Measurements from ENCODE around the gene SETBP1. TPM values are rescaled to one million over a fixed set of nuclear protein-coding genes. Genes with fewer than 3 reads are reported as not detected.

SETBP1 gene
- total RNA-seq, 1 donor from 2014 or later: 131 TPM

DNA sequence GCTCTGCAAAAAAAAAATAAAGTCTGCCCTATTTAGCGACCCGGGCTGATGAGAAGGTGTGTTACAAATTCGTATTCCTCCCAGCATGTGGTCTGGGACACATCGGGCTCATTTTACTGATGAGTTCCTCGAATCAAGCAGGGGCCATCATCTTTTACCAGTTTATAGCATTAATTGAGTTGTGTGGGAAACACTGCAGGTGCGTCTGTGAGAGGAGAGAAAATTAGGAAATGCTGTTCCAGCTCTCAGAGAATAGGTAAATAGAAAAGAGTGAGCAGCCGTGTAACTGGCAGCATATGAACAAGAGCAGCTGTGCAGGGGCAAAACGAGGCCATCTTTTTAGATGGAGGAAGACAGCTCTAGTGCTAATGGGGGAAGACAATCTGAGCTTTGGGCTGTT is 216.7 kb downstream of the SETBP1 start:
- Mint-ChIP-seq H3K4me3 (ENCODE audit: unreplicated experiment) (no peak overlapping the region), H3K27ac (ENCODE audit: unreplicated experiment) (peak overlapping the region; percentile 7), H3K4me1 (ENCODE audit: unreplicated experiment) (peaks cover 51% of the 10 kb centered on the region), H3K36me3 (ENCODE audit: low read depth, unreplicated experiment) (peaks cover 12% of the 10 kb centered on the region), H3K9me3 (ENCODE audit: unreplicated experiment) (no peaks in the 10 kb centered on the region), H3K27me3 (ENCODE audit: unreplicated experiment) (peaks cover 6% of the 10 kb centered on the region)
- DNase-seq (ENCODE audit: low spot score): no peak
- TF ChIP-seq CTCF (IDR thresholded peaks at IDR 0.05; ENCODE audit: unreplicated experiment): no peak

- Mint-ChIP-seq H3K36me3 (ENCODE audit: low read depth, unreplicated experiment) (peaks cover 8% of the 10 kb centered on the region), H3K27ac (ENCODE audit: unreplicated experiment) (peak overlapping the region; percentile 7), H3K27me3 (ENCODE audit: unreplicated experiment) (peaks cover 6% of the 10 kb centered on the region), H3K9me3 (ENCODE audit: unreplicated experiment) (no peaks in the 10 kb centered on the region), H3K4me1 (ENCODE audit: unreplicated experiment) (peaks cover 51% of the 10 kb centered on the region), H3K4me3 (ENCODE audit: unreplicated experiment) (no peak overlapping the region)
- DNase-seq (ENCODE audit: low spot score): no peak
- TF ChIP-seq CTCF (IDR thresholded peaks at IDR 0.05; ENCODE audit: unreplicated experiment): no peak
Measured at GRCh38 chr18:44897816-44898215, 217.1 kb downstream of the SETBP1 start.

DNA sequence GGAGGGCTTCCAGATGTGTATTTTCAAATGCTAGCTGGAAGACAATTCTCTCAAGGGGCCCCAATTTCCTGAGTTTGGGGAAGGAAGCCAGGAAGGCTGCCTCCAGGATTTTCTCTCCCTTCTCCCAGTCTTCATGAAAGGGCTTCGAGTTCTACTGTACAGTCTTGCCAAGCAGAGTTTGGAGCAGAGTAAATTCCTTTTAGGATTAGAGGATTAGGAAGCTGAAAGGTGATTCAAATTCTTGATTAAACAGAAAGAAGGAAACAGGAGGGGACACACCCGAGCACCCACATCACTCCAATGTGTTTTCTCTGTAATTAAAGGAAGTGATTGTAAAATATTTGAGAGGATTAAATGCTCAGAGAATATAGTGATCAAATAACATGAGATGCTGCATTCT is 217.8 kb downstream of the SETBP1 start:
- peaks cover 6% of the 10 kb centered on the region for H3K27me3 Mint-ChIP-seq (ENCODE audit: unreplicated experiment)

DNA sequence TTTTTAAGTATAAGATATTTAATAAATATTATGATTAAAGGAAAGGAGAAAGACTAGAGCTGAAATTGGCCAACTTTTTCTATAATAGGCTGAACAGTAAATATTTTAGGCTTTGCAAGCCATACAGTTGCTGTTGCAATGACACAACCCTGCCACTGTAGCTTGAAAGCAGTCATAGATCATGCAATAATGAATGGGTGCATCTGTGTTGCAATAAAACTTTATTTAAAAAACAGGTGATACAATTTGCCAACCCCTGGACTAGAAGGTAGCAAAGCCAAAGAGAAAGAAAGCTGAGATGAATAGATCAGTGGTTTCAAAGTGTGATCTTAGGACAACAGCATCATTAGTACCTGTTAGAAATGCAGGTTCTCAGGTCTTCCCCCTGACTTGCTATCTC is 219.1 kb downstream of the SETBP1 start:
- TF ChIP-seq CTCF (IDR thresholded peaks at IDR 0.05; ENCODE audit: unreplicated experiment): no peak
- H3K9me3 Mint-ChIP-seq (ENCODE audit: unreplicated experiment): no peaks in the 10 kb centered on the region
- H3K27ac Mint-ChIP-seq (ENCODE audit: unreplicated experiment): no peak overlapping the region
- H3K4me1 Mint-ChIP-seq (ENCODE audit: unreplicated experiment): peaks cover 35% of the 10 kb centered on the region
- H3K4me3 Mint-ChIP-seq (ENCODE audit: unreplicated experiment): no peak overlapping the region
- no peaks in the 10 kb centered on the region for H3K36me3 Mint-ChIP-seq (ENCODE audit: low read depth, unreplicated experiment)
- DNase-seq (ENCODE audit: low spot score): no peak
- H3K27me3 Mint-ChIP-seq (ENCODE audit: unreplicated experiment): peaks cover 5% of the 10 kb centered on the region

More for the DNA sequence above, 217.8 kb downstream of the SETBP1 start:
- Mint-ChIP-seq H3K4me1 (ENCODE audit: unreplicated experiment) (peaks cover 47% of the 10 kb centered on the region), H3K36me3 (ENCODE audit: low read depth, unreplicated experiment) (peaks cover 4% of the 10 kb centered on the region), H3K27ac (ENCODE audit: unreplicated experiment) (peak overlapping the region; percentile 72), H3K4me3 (ENCODE audit: unreplicated experiment) (no peak overlapping the region), H3K9me3 (ENCODE audit: unreplicated experiment) (no peaks in the 10 kb centered on the region)
- TF ChIP-seq CTCF (IDR thresholded peaks at IDR 0.05; ENCODE audit: unreplicated experiment): no peak
- DNase-seq (ENCODE audit: low spot score): no peak

DNA sequence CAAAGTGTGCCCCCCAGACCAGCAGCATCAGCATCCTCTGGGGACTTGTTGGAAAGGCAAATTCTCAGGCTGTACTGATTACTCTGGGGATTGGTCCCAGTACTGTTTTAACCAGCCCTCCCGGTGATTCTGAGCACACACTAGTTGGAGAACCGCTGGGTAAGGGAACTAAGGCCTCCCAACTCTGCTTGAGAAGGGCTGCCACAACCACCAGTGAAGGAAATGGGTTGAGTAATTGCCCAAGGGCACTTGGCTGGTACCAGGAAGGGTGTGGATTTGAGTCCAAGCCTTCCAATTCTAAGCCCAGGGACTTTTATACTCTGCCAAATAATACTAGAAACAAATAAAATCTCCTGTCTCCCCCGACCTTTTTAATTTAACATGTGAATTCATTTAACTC is 219.9 kb downstream of the SETBP1 start:
- TF ChIP-seq CTCF (IDR thresholded peaks at IDR 0.05; ENCODE audit: unreplicated experiment): no peak
- no peaks in the 10 kb centered on the region for H3K36me3 Mint-ChIP-seq (ENCODE audit: low read depth, unreplicated experiment)
- no peak overlapping the region for H3K4me3 Mint-ChIP-seq (ENCODE audit: unreplicated experiment)
- no peak overlapping the region for H3K27ac Mint-ChIP-seq (ENCODE audit: unreplicated experiment)
- no peaks in the 10 kb centered on the region for H3K9me3 Mint-ChIP-seq (ENCODE audit: unreplicated experiment)
- peaks cover 5% of the 10 kb centered on the region for H3K27me3 Mint-ChIP-seq (ENCODE audit: unreplicated experiment)
- peaks cover 35% of the 10 kb centered on the region for H3K4me1 Mint-ChIP-seq (ENCODE audit: unreplicated experiment)
- DNase-seq (ENCODE audit: low spot score): no peak

All from endothelial cell (in vitro differentiated cells).